GM19395 (cell line): ENCODE results near the gene SMTNL1.

Experiments used
- ATAC-seq: cut with Tn5 transposase; IDR thresholded peaks from one replicate; pipeline ENCODE4 v1.9.1; 2021; ENCODE audit warnings: mild to moderate bottlenecking, moderate library complexity; ENCODE audit not compliant: unreplicated experiment

Gene SMTNL1

DNA sequence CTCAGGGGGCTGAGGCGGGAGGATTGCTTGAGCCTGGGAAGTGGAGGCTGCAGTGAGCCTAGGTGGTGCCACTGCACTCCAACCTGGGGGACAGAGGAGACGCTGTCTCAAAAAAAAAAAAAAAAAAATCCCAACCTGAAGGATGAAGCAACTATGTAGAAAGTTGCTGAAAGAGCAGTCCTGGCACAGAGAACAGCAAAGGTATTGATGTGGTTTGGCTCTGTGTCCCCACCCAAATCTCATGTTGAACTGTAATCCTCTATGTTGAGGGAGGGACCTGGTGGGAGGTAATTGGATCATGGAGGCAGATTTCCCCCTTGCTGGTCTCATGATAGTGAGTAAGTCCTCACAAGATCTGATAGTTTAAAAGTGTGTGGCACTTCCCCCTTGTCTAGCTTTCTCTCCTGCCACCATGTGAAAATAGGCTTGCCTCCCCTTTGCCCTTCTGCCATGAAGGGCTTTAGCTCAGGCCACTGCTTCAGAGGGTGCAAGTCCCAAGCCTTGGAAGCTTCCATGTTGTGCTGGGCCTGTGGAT, 49.4 kb downstream of the SMTNL1 start:
- no peak for ATAC-seq

DNA sequence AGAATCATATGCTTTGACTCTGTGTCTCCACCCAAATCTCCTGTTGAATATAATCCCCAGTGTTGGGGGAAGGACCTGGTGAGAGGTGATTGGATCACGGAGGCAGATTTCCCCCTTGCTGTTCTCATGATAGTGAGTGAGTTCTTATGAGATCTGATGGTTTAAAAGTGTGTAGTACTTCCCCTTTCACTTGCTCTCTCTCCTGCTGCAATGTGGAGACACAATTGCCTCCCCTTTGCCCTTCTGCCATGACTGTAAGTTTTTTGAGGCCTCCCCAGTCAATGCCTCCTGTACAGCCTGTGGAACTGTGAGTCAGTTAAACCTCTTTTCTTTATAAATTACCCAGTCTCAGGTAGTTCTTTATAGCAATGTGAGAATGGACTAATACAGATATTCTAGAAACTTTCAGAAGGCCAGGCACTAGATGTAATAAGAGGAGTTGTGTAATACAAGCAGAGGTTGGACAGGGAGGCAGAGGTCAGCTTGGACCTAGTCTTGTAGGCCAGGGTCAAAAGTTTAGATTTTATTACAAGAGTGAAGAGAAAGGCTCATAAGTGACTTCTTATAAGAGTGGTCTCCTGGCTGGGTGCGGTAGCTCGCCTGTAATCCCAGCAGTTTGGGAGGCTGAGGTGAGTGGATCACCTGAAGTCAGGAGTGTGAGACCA, 50.8 kb downstream of the SMTNL1 start:
- no peak for ATAC-seq

DNA sequence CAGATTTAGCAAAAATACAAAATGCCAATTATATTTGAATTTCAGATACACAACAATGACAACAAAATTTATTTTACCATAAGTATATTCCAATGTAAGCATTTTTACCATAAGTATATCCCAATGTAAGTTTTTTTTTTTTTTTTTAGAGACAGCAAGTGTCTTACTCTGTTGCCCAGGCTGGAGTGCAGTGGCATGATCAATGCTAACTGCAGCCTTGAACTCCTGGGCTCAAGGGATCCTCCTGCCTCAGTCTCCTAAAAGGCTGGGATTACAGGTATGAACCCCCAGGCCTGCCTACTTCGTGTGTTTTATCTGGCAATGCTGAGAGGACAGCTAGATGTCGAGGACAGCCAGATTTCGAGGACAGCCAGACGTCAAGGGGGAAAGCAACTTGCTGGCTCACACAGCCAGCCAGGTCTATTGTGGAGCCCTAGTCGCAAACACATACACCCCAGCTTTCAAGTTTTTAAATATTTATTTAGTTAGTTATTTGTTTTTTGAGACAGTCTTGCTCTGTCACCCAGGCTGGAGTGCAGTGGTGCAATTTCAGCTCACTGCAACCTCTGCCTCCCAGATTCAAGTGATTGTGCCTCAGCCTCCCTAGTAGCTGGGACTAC, 59.0 kb downstream of the SMTNL1 start:
- no peak for ATAC-seq

DNA sequence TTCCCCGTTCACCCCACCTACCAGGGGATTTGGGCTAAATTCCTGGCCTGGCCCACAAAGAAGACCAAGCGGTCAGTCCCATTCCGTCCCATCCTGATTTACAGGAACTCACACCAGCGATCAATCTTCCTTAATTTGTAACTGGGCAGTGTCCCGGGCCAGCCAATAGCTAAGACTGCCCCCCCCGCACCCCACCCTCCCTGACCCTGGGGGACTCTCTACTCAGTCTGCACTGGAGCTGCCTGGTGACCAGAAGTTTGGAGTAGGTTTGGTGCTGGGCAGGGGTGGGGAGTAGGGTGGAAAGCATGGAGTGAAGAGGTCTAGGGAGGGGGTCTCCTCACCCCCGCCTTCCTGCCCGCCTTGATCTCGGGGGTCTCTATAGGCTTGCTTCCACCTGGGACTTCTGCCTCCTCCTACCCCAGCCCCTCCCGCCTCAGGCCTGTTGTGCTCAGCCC, 60.1 kb downstream of the SMTNL1 start, which contains the start of gene SERPING1:
TSS of gene SERPING1 (plus strand) at position 225 of the 455 bp plus-strand sequence. CDS start 586 bp downstream, outside the sequence.
- ATAC-seq = no peak

DNA sequence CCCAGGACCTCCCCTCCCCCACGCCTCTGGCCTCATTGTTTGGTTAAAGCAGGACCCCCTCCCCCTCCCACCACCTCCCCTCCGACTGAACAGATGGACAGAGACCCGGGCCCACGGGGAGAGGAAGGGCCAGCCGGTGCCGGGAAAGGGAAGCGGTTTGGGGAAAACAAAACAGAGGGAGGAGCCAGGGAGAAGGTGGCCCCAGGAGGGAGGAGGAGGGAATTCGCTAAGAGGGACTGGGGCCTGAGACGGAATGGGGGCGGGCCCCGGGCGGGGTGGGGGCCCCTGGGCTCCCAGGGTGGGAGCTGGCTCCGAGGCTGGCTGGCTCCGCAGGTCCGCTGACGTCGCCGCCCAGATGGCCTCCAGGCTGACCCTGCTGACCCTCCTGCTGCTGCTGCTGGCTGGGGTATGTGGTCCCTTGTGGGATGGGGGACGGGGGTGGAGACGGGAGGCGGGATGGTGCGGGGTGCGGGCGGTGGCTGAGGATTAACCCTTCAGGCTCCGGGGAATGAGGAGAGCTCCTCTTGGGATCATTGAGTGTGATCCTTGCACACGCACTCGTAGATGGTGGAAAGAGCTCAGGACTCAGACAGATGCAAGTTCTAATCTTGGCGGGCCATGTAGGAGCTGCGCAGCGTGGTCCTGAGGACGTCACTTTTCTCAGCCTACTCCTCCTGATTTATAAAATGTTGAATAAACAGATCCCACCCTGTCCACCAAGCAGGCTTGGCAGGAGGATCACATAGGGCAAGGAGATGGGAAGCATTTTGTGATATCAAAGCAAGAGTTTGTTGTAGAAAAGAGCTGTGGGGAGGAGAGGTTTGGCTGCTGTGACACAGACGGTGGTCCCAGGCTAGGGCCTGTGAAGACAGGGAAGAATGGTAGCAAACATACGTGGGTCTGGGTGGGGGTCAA, 60.8 kb downstream of the SMTNL1 start:
- ATAC-seq = no peak

DNA sequence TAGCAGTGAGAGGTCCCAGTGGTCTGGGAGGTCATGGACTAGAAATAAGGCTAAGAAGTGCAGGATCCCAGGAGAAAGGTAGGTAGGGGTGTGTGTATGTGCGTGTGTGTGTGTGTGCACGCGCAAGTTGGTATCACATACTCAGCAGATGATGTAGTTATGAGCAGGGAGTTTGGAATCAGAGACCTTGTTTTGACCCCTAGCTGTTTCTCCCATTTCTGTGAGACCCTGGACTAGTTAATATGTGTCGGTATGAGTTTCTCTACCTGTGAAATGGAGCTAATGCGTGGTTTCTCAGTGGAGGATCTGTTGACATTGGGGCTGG, 61.4 kb downstream of the SMTNL1 start:
- no peak for ATAC-seq

DNA sequence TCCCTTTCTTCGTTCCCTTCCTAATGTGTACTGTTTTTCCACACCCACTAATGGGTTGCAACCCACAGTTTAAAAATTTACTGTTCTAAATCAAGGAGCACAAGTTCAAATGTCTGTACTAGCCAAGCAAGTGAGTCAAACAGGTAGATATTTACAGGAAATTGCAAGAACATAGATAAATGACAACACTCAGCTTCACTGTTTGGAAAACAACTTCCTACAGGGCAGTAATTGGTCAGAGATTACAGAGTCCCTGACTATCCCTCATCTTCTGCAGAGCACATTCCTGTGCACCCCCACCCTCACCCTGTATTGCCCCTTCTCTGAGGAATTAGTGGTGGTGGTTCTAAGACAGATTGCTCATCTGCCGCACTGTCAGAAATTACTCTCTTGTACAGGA, 62.0 kb downstream of the SMTNL1 start:
- ATAC-seq = no peak
